ENCODE results near the gene LRRN1.

Gene LRRN1

GRCh38 chr3:3772338-3772737, 26.9 kb upstream of the LRRN1 start:
- ChIA-PET POLR2A (ENCODE audit: low non-redundant PET) (no interaction called here), CTCF (interaction anchor here (0.7 kb wide), 1 partner anchor 593 kb away, joined by 6 read pairs; the partner anchor contains the start of gene CRBN)
- no peak overlapping the region for H3K27ac ChIP-seq
- TF ChIP-seq CTCF (conservative IDR thresholded peaks at IDR 0.05; ENCODE audit: low read depth), result no peak
- DNase-seq (ENCODE audit: low spot score), result no peak

- CTCF ChIA-PET, result interaction anchor here (0.7 kb wide), 1 partner anchor 594 kb away, joined by 6 read pairs; the partner anchor contains the start of gene CRBN
- no peak for TF ChIP-seq CTCF (conservative IDR thresholded peaks at IDR 0.05; ENCODE audit: low read depth)
- no peak overlapping the region for H3K27ac ChIP-seq
- no peak for DNase-seq (ENCODE audit: low spot score)
- POLR2A ChIA-PET (ENCODE audit: low non-redundant PET), result no interaction called here
These were observed 26.3 kb upstream of the LRRN1 start for GRCh38 chr3:3772920-3773319.

- no peak overlapping the region for H3K27ac ChIP-seq
- CTCF ChIA-PET, result no interaction called here
These were observed 22.6 kb upstream of the LRRN1 start for GRCh38 chr3:3776607-3777006.

GRCh38 chr3:3778216-3778615, 21.0 kb upstream of the LRRN1 start:
- ChIA-PET CTCF (no interaction called here), POLR2A (ENCODE audit: low non-redundant PET) (no interaction called here)
- no peak overlapping the region for H3K27ac ChIP-seq
- TF ChIP-seq CTCF (conservative IDR thresholded peaks at IDR 0.05; ENCODE audit: low read depth), result no peak
- DNase-seq (ENCODE audit: low spot score), result no peak

More at GRCh38 chr3:3776607-3777006, 22.6 kb upstream of the LRRN1 start:
- TF ChIP-seq CTCF (conservative IDR thresholded peaks at IDR 0.05; ENCODE audit: low read depth), result no peak
- POLR2A ChIA-PET (ENCODE audit: low non-redundant PET), result no interaction called here
- DNase-seq (ENCODE audit: low spot score), result no peak

DNA sequence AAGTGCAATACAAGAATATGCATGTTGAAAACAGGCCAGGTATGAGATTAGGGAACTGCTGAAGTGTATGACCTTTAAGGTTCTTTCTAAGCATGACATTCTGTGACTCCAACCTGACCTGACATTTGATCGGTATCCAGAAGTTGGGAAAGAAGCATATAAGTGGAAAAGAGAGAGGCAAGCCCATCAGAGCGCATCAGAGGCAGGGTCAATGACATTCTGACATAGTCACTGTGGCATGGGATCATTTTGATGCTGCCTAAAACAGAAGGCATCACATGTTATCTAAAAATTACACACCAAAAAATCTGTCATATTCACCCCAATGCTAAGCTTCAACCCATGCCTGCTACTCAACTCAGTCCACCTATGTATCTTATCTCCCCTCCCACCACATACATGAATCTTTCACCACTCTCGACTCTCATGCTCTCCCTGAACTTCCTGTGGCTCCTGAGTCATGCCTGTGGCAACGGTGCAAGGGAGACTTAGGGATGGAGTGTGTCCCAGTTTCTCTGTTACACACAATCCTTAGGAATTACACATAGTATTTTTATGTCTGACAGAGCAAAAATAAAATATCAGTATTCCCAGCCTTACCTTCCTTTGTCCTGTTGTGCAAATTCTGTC, 20.5 kb upstream of the LRRN1 start:
- CTCF ChIA-PET, result no interaction called here
- no peak for TF ChIP-seq CTCF (conservative IDR thresholded peaks at IDR 0.05; ENCODE audit: low read depth)
- POLR2A ChIA-PET (ENCODE audit: low non-redundant PET), result no interaction called here
- DNase-seq (ENCODE audit: low spot score), result no peak
- H3K27ac ChIP-seq, result no peak overlapping the region

DNA sequence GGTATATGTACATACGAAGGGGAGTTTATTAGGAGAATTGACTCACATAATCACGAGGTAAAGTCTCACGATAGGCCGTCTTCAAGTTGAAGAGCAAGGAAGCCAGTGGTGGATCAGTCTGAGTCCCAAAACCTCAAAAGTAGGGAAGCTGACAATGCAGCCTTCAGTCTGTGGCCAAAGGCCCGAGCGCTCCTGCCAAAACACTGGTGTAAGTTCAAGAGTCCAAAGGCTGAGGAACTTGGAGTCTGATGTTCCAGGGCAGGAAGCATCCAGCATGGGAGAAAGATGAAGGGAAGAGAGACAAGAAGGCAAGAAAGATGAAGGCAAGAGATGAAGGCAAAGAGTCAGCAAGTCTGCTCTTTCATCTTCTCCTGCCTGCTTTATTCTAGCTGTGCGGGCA, 16.8 kb upstream of the LRRN1 start:
- no peak for TF ChIP-seq CTCF (conservative IDR thresholded peaks at IDR 0.05; ENCODE audit: low read depth)
- POLR2A ChIA-PET (ENCODE audit: low non-redundant PET), result no interaction called here
- DNase-seq (ENCODE audit: low spot score), result no peak
- CTCF ChIA-PET, result no interaction called here
- no peak overlapping the region for H3K27ac ChIP-seq

Measured in RWPE1 (cell line).